Mucosa of descending colon (tissue), 3 donors: ENCODE data around the gene PARD3B. TPM values are rescaled to one million over a fixed set of nuclear protein-coding genes. Genes with fewer than 3 reads are reported as not detected.

Experiments used
- ATAC-seq: fragments of 200-7000 bp; cut with Tn5 transposase; one replicate; pipeline ENCODE4 v1.9.1; 2020; ENCODE audit warnings: mild to moderate bottlenecking, moderate library complexity
- DNase-seq, 3 donors: peaks; one replicate each; pipeline ENCODE4 v3.0.0-alpha.2; 2020
- H3K36me3 ChIP-seq: fragments of 200-600 bp; one replicate; pipeline ENCODE4 v1.8.0; 2021; ENCODE audit warnings: low read depth, mild to moderate bottlenecking
- H3K4me1 ChIP-seq: fragments of 200-600 bp; one replicate; pipeline ENCODE4 v1.8.0; 2021; ENCODE audit warnings: low read depth, mild to moderate bottlenecking
- H3K4me3 ChIP-seq: fragments of 200-600 bp; one replicate; pipeline ENCODE4 v1.8.0; 2021; ENCODE audit warnings: mild to moderate bottlenecking
- H3K9me3 ChIP-seq: fragments of 200-600 bp; one replicate; pipeline ENCODE4 v1.8.0; 2021; ENCODE audit warnings: mild to moderate bottlenecking
- CTCF ChIP-seq: fragments of 200-600 bp; IDR thresholded peaks from one replicate; pipeline ENCODE4 v1.8.0; 2022; ENCODE audit warnings: antibody characterized with exemption, mild to moderate bottlenecking
- intact Hi-C, 2 donors: fragments of 100-400 bp; cut with DNase I in 1 of 2; cut with micrococcal nuclease in 1 of 2; formaldehyde crosslinking; loops; one replicate each; pipeline versions ENCODE4 v1.11.0 to v1.11.1; 2022; cut with DNase I, micrococcal nuclease
- total RNA-seq, 3 donors: library from RNA; stranded (reverse); fragmentation: NEBNext Ultra II Directional in 2 of 3; extraction: Animal tissue kit (Norgen Biotek cat#: 25700) in 2 of 3; gene quantifications; one replicate each; pipeline versions ENCODE4 v1.2.1 to v1.2.4, GENCODE V29; 2021 to 2023
- donor health status: DM: no; HTN: no; CAD: no; lungs with moderate emphysema.
- donor health status: DM: no; HTN: no; CAD: no.
- donor health status: DM: no; HTN: yes; CAD: no.

PARD3B gene
- total RNA-seq, 3 donors from 2014 or later: 21.1 to 56.8 (median 44.0) TPM

GRCh38 chr2:205041472-205042130 is 496.3 kb downstream of the PARD3B start:
- ATAC-seq: no peak

DNA sequence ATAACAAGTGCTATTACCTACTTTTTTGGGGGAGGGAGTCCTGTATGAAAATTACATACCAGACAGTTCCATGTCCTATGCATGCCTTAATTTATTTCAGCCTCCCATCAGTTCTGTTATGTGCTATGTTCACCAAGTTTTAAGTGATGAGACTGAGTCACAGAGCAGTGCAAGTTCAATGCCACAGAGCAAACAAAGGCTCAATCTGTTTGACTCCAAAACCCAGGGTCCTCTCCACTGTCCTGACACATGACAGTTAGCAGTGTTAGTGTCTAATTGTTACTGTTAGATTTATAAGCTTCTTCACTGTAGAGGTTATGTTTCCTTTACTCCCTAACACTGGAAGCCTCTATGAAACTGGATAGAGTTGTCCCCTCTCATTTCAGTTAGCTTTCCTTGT is 498.0 kb downstream of the PARD3B start:
- intact Hi-C loops: no loop called here
- H3K4me1 ChIP-seq: no peaks in the 10 kb centered on the region
- H3K9me3 ChIP-seq: no peaks in the 10 kb centered on the region
- ATAC-seq (no peak), DNase-seq (no peak)
- no peak overlapping the region for H3K4me3 ChIP-seq
- TF ChIP-seq CTCF: no peak
- no peaks in the 10 kb centered on the region for H3K36me3 ChIP-seq

More at GRCh38 chr2:205041472-205042130, 496.3 kb downstream of the PARD3B start:
- no peak for TF ChIP-seq CTCF
- H3K4me1 ChIP-seq: no peaks in the 10 kb centered on the region
- DNase-seq: no peak
- no peaks in the 10 kb centered on the region for H3K9me3 ChIP-seq
- H3K4me3 ChIP-seq: no peak overlapping the region
- no peaks in the 10 kb centered on the region for H3K36me3 ChIP-seq
- intact Hi-C loops: no loop called here

GRCh38 chr2:205045706-205046105 is 500.4 kb downstream of the PARD3B start:
- no peak for ATAC-seq
- H3K9me3 ChIP-seq: no peaks in the 10 kb centered on the region
- no peaks in the 10 kb centered on the region for H3K36me3 ChIP-seq
- H3K4me3 ChIP-seq: no peak overlapping the region
- TF ChIP-seq CTCF: no peak
- intact Hi-C loops: no loop called here
- DNase-seq: no peak
- no peaks in the 10 kb centered on the region for H3K4me1 ChIP-seq

DNA sequence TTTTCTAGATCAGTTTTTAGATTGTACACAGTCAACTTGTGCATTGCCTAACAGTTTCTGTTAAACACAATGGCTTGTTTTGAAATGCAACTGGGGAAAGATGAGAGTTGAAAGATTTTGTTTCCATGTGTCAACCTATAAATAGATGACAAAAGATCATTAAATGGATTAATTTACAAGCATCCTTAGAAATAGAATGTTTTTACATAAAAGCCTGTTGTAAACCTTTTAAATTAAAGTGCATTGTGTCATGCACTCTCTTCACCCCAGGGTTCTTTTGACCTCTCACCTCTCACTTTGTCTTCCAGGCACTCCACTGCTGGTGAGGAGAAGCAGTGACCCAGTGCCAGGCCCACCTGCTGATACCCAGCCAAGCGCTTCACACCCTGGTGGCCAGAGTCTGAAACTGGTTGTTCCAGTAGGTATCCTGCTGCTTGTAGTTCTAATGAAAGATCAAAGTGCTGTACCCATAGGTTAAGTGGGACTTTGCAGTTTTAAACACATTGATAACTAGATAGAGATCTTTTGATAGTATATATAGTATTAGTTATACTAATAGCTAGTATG is 502.1 kb downstream of the PARD3B start:
- intact Hi-C loops: no loop called here
- DNase-seq: no peak
- no peaks in the 10 kb centered on the region for H3K36me3 ChIP-seq
- no peak for TF ChIP-seq CTCF
- ATAC-seq: no peak
- H3K4me3 ChIP-seq: no peak overlapping the region
- H3K4me1 ChIP-seq: no peaks in the 10 kb centered on the region
- H3K9me3 ChIP-seq: no peaks in the 10 kb centered on the region

DNA sequence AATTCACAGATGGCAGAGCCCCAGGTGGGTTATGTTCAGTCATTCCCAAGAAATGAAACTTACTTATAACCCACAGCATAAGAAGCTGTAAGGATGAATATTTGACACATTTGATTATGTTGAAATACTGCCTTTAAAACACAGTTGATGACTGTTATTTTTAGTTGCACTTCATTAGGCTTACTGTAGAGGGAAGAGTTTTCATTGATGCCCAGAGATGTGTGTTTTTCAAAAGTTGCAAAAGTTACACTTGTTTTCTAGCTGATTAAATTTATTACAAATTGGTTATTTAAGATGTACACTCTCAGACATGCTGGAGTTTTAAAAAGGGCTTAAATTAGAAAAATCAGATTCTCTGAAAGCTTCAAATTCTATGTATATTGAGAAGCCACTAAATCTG is 506.1 kb downstream of the PARD3B start:
- ATAC-seq (no peak), DNase-seq (no peak)
- Histone ChIP-seq H3K4me1 (no peaks in the 10 kb centered on the region), H3K36me3 (no peaks in the 10 kb centered on the region), H3K4me3 (no peak overlapping the region), H3K9me3 (no peaks in the 10 kb centered on the region)
- TF ChIP-seq CTCF: no peak
- intact Hi-C loops: no loop called here
